GF-D8 (cell line): ENCODE results near the gene TIMM9.
"Not testable (repeated sequence)": the region's sequence is repeated elsewhere in the genome, so short reads cannot be mapped to it uniquely, and the experiment has no call there.

Experiments used
- DNase-seq: peaks from one replicate; lab custom pipeline; 2025; lab: John Stamatoyannopoulos, UW

TIMM9 gene

DNA sequence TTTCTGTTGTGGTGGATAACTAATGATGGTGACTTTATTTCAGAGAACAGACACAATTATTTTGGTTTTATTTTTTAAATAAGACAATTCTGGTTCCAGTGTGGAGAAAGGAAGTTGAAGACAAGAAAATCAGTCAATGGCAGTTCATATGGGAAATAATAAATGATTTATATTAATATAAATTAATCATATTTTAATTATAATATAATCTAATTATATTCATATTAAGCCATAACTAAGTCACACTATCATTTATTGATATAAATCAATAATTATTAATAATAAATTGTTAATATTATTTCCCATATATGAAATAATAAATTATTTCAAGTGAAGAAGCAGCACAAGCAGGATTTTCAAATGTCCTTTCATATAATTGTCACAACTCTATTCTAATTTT lies 28.8 kb downstream of the TIMM9 start:
- DNase-seq, result no peak

DNA sequence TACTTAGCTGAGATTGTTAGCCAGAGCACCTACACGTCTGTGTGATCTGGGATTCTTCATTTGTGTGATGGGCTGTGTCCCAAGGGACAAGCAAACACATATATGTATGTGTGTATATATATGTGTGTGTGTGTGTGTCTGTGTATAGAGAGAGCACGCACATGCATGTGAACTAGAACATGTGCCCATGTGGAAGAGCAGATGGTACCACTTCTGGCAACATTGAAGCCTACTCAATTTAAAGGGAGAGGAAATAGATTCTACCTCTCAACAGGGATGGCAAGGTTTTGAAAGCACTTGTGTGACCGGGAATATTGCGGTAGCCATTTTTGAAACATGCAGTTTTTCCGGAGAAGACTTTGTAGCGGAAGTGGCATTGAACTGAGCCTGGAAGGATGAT lies 30.2 kb downstream of the TIMM9 start:
- no peak for DNase-seq

- peak; percentile 53 for DNase-seq
Measured at GRCh38 chr14:58395812-58396788, 31.2 kb downstream of the TIMM9 start, which contains the start of gene TOMM20L. Gene TOMM20L, plus strand, starts transcription at chr14:58395930. Its CDS starts 28 bp downstream, at chr14:58395958.

- no peak for DNase-seq
Measured at GRCh38 chr14:58395562-58395811, 31.8 kb downstream of the TIMM9 start.

DNA sequence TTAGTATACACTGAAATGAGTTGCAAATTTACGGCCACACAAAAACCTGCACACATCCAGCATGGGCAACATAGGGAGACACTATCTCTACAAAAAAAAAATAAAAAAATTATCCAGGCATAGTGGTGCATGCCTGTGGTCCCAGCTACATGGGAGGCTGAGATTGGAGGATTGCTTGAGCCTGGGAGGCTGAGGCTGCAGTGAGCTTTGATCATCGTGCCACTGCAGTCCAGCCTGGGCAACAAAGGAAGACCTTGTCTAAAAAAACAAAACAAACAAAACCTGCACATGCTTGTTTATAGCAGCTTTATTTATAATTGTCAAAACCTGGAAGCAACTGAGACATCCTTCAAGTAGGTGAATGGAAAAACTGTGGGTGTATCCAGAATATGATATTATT lies 36.5 kb downstream of the TIMM9 start:
- no peak for DNase-seq

- DNase-seq, result no peak
Measured at GRCh38 chr14:58376791-58377190, 50.5 kb downstream of the TIMM9 start.

DNA sequence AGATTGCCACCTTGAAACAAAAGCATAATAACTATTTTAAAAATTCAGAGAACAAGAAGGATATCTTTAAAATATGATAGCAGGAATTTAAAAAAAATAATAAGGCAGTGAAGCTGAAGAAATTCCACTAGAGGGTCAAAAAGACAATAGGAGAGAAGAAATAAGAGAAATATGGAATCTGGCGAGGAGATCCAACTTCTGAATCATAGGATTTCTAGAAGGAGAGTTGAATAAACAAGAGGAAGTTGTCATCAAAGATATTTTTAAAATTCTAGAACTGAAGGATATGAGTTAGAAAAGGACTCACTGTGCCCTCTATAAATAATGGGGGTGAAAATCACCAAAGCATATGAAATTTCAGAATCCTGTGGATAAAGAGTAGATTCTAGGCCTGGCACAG lies 58.4 kb downstream of the TIMM9 start:
- DNase-seq, result no peak

DNA sequence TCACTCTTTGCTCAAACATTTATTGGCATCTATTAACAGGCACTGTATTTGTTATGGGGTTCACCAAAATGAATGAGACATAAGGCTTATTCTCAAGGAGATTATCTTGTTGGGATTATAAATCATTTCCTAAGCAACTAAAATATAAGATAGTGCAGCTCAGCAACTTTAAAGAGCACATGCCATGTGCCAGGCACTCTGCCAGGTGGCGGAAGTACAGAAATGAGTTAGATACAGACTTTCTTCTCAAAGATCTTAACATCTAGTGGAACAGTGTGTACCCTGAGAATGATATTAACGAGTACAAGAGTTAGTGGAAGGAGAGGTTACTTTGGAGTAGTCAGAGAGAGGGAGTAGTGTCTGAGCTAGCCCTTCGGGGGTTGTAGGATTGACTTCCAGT lies 60.0 kb downstream of the TIMM9 start:
- DNase-seq, result no peak

DNA sequence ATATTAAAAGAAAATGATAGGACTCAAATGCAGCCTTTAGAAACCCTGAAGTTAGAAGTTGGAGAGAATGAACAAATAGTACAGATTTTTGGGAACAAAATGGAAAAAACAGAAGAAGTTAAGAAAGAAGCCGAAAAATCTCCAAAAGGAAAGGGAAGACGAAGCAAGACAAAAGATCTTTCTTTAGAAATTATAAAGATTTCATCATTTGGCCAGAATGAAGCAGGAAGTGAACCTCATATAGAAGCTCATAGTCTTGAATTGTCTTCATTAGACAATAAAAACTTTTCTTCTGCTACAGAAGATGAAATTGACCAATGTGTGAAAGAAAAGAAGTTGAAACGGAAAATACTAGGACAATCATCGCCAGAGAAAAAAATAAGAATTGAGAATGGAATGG lies 63.0 kb downstream of the TIMM9 start:
- no peak for DNase-seq

DNA sequence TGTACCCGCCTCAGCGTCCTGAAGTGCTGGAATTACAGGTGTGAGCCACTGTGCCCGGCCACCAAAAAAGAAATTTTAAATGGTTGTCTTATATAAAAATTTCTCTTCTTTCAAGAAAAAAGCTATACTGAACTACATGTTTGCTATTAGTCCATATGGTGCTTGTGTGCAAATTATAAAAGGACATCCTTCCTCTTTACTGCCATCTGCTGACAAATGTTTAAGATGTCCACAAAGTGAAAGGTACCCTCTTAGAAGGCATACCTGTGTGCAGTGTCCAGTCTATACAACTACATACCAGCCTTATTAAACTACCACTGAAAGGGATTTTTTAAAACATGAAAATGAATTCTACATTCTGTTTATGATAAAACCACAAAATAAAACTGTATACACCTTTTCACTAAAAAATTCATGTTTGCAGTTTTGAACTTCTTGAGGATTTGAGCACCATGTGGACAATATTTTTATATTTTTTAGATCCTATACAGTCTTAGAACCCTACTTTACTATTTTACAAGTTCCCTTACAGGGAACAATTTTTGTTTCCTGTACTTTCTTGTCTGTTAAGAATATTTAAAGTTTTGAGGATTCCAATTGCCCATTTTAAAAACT lies 64.4 kb downstream of the TIMM9 start:
- no peak for DNase-seq

GRCh38 chr14:58362272-58362671 lies 65.1 kb downstream of the TIMM9 start:
- DNase-seq, result not testable (repeated sequence)
